ENCODE measurements around the gene RARRES2. TPM values are rescaled to one million over a fixed set of nuclear protein-coding genes. Genes with fewer than 3 reads are reported as not detected.

Gene RARRES2
- total RNA-seq, 1 experiment from 2014 or later: 60.9 TPM

GRCh38 chr7:150337179-150337578 lies 4.2 kb downstream of the RARRES2 start:
- Mint-ChIP-seq H3K27me3 (ENCODE audit: low read depth) (peaks cover 55% of the 10 kb centered on the region), H3K9me3 (no peaks in the 10 kb centered on the region), H3K4me3 (no peak overlapping the region), H3K36me3 (ENCODE audit: insufficient read depth in 1 of 3, low read depth in 3 of 3) (peaks cover 25 to 36% (median 31%) of the 10 kb centered on the region in 3 experiments), H3K27ac (no peak overlapping the region; a peak in 1 of 7 replicates), H3K4me1 (peaks cover 60 to 69% of the 10 kb centered on the region in 2 experiments)
- no peak overlapping the region for H2BK20ac ChIP-seq (ENCODE audit: low read depth, low read length, poor library complexity, severe bottlenecking)
- H4K91ac ChIP-seq (ENCODE audit: insufficient read length, low read depth, low read length): no peak overlapping the region
- H3K14ac ChIP-seq (ENCODE audit: insufficient read depth, low read length): no peak overlapping the region
- no peak overlapping the region for H2BK12ac ChIP-seq (ENCODE audit: insufficient read length, low read depth, low read length)
- no peak overlapping the region for H3K27ac ChIP-seq (ENCODE audit: insufficient read length, low read depth, low read length)
- no peaks in the 10 kb centered on the region for H3K79me2 ChIP-seq (ENCODE audit: insufficient read depth, low read length)
- H3K4me2 ChIP-seq (ENCODE audit: insufficient read depth, insufficient read length, low read length): no peak overlapping the region
- H3K56ac ChIP-seq (ENCODE audit: insufficient read length, low read depth, low read length): no peak overlapping the region
- no peak overlapping the region for H3K18ac ChIP-seq (ENCODE audit: insufficient read length, low read depth, low read length)
- H3T11ph ChIP-seq (ENCODE audit: low read length): no peak overlapping the region
- no peaks in the 10 kb centered on the region for H3K79me1 ChIP-seq (ENCODE audit: insufficient read depth, low read depth, low read length, poor library complexity, severe bottlenecking)
- H3K4me1 ChIP-seq (ENCODE audit: insufficient read depth, low read length): no peaks in the 10 kb centered on the region; the same call in 1 of the 2 replicates
- H2BK120ac ChIP-seq (ENCODE audit: low read depth, low read length, poor library complexity, severe bottlenecking): no peak overlapping the region
- H3K23ac ChIP-seq (ENCODE audit: insufficient read length, low read depth, low read length): no peak overlapping the region
- H2AFZ ChIP-seq (ENCODE audit: low read length): no peak overlapping the region
- H3K27me3 ChIP-seq (ENCODE audit: insufficient read depth, low read length): peaks cover 3% of the 10 kb centered on the region
- no peak for DNase-seq
- H4K5ac ChIP-seq (ENCODE audit: insufficient read length, low read depth, low read length): no peak overlapping the region
- no peak for TF ChIP-seq CTCF (conservative IDR thresholded peaks at IDR 0.05)
- WGBS (ENCODE audit: extremely low coverage, insufficient read length, low lambda C conversion rate): no CpG with 5 or more reads among the region's 18 CpGs
- no peaks in the 10 kb centered on the region for H3K9me3 ChIP-seq (ENCODE audit: control insufficient read depth, low read depth, low read length)
- no peak overlapping the region for H4K8ac ChIP-seq (replicated peaks; ENCODE audit: insufficient read length, low read depth, low read length)
- no peak overlapping the region for H3K9ac ChIP-seq (ENCODE audit: extremely low read depth, insufficient read length, low read length)
- no peak overlapping the region for H3K4ac ChIP-seq (ENCODE audit: low read depth, low read length)
- peaks cover 16% of the 10 kb centered on the region for H3K23me2 ChIP-seq (ENCODE audit: insufficient read length, low read depth, low read length, poor library complexity, severe bottlenecking)
- H2BK15ac ChIP-seq (ENCODE audit: low read depth, low read length): no peak overlapping the region
- H4K20me1 ChIP-seq (ENCODE audit: control insufficient read depth, insufficient read depth, insufficient read length): no peaks in the 10 kb centered on the region
- no peak overlapping the region for H2AK5ac ChIP-seq (ENCODE audit: insufficient read length, low read length)
- no peak overlapping the region for H2BK5ac ChIP-seq (ENCODE audit: insufficient read length, low read length)
